Keratinocyte (primary cell): ENCODE measurements around the gene CCL25.

Experiments used
- EZH2 ChIP-seq: IDR thresholded peaks from one replicate; pipeline ENCODE4 v1.6.1; 2012; ENCODE audit warnings: inconsistent platforms, mild to moderate bottlenecking, low read length, moderate library complexity
- TF ChIP-seq, protein P1 (sequence below), 3 experiments: IDR thresholded peaks in 1 of 3; conservative IDR thresholded peaks in 1 of 3; optimal IDR thresholded peaks in 1 of 3; 2 replicates in 2 of 3; 3 replicates in 1 of 3; pipeline versions ENCODE3 to v1.5.1; 2011; ENCODE audit warnings: low read length in 3 of 3, mild to moderate bottlenecking in 3 of 3, moderate library complexity in 2 of 3, control low read depth in 1 of 3, inconsistent platforms in 1 of 3; ENCODE audit not compliant: insufficient read depth in 2 of 3; ENCODE audit errors: extremely low read depth in 1 of 3

DNA sequence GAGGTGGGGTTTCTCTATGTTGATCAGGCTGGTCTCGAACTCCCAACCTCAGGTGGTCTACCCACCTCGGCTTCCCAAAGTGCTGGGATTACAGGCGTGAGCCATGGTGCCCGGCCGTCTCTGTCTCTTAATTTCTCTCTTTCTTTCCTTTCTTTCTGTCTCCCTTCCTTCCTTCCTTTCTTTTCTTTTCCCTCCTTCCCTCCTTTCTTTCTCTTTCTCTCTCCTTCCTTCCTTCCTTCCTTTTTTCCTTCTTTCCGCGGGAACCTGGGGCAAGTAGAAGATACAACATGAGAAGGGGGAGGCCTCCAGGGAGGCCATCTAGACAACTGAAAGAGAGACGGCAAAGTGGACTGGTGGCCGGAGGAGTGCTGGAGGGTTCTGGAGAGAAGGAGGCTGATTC, 31.9 kb upstream of the CCL25 start:
- TF ChIP-seq, protein P1, sequence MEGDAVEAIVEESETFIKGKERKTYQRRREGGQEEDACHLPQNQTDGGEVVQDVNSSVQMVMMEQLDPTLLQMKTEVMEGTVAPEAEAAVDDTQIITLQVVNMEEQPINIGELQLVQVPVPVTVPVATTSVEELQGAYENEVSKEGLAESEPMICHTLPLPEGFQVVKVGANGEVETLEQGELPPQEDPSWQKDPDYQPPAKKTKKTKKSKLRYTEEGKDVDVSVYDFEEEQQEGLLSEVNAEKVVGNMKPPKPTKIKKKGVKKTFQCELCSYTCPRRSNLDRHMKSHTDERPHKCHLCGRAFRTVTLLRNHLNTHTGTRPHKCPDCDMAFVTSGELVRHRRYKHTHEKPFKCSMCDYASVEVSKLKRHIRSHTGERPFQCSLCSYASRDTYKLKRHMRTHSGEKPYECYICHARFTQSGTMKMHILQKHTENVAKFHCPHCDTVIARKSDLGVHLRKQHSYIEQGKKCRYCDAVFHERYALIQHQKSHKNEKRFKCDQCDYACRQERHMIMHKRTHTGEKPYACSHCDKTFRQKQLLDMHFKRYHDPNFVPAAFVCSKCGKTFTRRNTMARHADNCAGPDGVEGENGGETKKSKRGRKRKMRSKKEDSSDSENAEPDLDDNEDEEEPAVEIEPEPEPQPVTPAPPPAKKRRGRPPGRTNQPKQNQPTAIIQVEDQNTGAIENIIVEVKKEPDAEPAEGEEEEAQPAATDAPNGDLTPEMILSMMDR (optimal IDR thresholded peaks at IDR 0.05 in 1 of 3, IDR thresholded peaks at IDR 0.05 in 1 of 3, conservative IDR thresholded peaks at IDR 0.05 in 1 of 3; ENCODE audit: extremely low read depth in 1 of 3, insufficient read depth in 2 of 3, low read length in 3 of 3): no peak
- TF ChIP-seq EZH2: no peak
